Thyroid gland (tissue), 4 donors: ENCODE data around the gene ASB10. TPM values are rescaled to one million over a fixed set of nuclear protein-coding genes. Genes with fewer than 3 reads are reported as not detected.

Source experiments
- DNase-seq, 2 donors: peaks; one replicate each; pipeline ENCODE4 v3.0.0-alpha.2; 2019
- H3K27ac ChIP-seq, 3 donors: fragments of 200-600 bp; sonication (generic); 1 replicate in 2 of 3; 2 replicates in 1 of 3; pipeline ENCODE4 v1.5.1; 2016 to 2019; ENCODE audit warnings: mild to moderate bottlenecking in 1 of 3, moderate library complexity in 1 of 3
- H3K27me3 ChIP-seq: fragments of 200-600 bp; sonication (generic); one replicate; pipeline ENCODE4 v1.5.1; 2019
- H3K36me3 ChIP-seq, 2 donors: fragments of 200-600 bp; sonication (generic); one replicate each; pipeline ENCODE4 v1.5.1; 2016 to 2019
- H3K4me1 ChIP-seq, 2 donors: fragments of 200-600 bp; sonication (generic); one replicate each; pipeline ENCODE4 v1.5.1; 2017 to 2019
- H3K4me3 ChIP-seq, 3 donors: fragments of 200-600 bp; sonication (generic); replicated peaks in 1 of 3; 1 replicate in 2 of 3; 2 replicates in 1 of 3; pipeline ENCODE4 v1.5.1; 2016; ENCODE audit warnings: mild to moderate bottlenecking in 1 of 3
- H3K9me3 ChIP-seq: fragments of 200-600 bp; sonication (generic); one replicate; pipeline ENCODE4 v1.5.1; 2017
- POLR2A ChIP-seq, 2 donors: fragments of 450-650 bp; IDR thresholded peaks; one replicate each; pipeline ENCODE4 v1.6.1; 2017; ENCODE audit warnings: antibody characterized with exemption in 2 of 2, mild to moderate bottlenecking in 2 of 2, moderate library complexity in 1 of 2
- WGBS, 2 donors: methylation state at CpG; one replicate each; pipeline ENCODE4 v1.1.5; 2017; 5-methylcytosine and 5-hydroxymethylcytosine counted together
- intact Hi-C: fragments of 100-400 bp; cut with DNase I; formaldehyde crosslinking; loops from one replicate; pipeline ENCODE4 v1.15.1; 2023
- total RNA-seq, 4 donors: library from RNA; depleted of rRNA; stranded (reverse); fragments of >200 nt; gene quantifications; one replicate each; pipeline ENCODE4 v1.2.3, GENCODE V29; 2016
- TF ChIP-seq, protein P1 (sequence below), 6 experiments: fragments of 200-600 bp in 3 of 6; fragments of 450-650 bp in 3 of 6; sonication (generic) in 3 of 6; IDR thresholded peaks; one replicate each; pipeline ENCODE4 v1.5.1; 2016 to 2019; ENCODE audit warnings: antibody characterized with exemption in 6 of 6, mild to moderate bottlenecking in 2 of 6, inconsistent platforms in 1 of 6, moderate library complexity in 1 of 6

ASB10 gene, protein sequence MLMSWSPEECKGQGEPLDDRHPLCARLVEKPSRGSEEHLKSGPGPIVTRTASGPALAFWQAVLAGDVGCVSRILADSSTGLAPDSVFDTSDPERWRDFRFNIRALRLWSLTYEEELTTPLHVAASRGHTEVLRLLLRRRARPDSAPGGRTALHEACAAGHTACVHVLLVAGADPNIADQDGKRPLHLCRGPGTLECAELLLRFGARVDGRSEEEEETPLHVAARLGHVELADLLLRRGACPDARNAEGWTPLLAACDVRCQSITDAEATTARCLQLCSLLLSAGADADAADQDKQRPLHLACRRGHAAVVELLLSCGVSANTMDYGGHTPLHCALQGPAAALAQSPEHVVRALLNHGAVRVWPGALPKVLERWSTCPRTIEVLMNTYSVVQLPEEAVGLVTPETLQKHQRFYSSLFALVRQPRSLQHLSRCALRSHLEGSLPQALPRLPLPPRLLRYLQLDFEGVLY
- total RNA-seq: not detected

DNA sequence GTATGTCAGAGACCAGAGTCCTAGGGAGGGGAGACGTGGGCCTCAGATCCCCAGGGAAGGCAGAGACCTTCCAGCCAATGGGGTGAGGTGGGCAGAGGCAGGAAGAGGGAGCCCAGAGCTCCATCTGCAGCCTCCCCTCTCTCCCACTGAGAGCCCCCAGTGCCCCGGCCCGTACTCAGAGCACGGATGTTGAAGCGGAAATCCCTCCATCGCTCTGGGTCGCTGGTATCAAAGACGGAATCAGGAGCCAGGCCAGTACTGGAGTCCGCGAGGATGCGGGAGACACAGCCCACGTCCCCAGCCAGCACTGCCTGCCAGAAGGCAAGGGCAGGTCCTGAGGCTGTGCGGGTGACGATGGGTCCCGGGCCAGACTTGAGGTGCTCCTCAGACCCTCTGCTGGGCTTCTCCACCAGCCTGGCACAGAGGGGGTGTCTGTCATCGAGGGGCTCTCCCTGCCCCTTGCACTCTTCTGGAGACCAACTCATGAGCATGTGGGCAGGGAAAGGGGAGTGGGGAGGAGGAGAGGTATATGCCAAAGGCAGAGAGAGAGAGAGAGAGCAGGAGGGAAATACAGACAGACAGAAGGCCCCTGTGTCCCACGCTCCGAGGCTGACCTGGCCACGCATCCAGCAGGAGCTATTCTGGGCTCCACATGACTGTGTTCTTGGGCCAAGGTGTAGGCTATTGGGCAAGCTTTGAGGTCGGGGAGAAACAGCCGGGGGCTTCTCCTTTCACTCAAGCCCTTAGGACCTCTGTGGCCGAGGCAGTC, at the start of gene ASB10:
Gene ASB10 (minus strand): TSS at position 611 of the 769 bp plus-strand sequence. CDS start 120 bp downstream, at position 491.
- intact Hi-C loops: no loop called here
- TF ChIP-seq, protein P1, sequence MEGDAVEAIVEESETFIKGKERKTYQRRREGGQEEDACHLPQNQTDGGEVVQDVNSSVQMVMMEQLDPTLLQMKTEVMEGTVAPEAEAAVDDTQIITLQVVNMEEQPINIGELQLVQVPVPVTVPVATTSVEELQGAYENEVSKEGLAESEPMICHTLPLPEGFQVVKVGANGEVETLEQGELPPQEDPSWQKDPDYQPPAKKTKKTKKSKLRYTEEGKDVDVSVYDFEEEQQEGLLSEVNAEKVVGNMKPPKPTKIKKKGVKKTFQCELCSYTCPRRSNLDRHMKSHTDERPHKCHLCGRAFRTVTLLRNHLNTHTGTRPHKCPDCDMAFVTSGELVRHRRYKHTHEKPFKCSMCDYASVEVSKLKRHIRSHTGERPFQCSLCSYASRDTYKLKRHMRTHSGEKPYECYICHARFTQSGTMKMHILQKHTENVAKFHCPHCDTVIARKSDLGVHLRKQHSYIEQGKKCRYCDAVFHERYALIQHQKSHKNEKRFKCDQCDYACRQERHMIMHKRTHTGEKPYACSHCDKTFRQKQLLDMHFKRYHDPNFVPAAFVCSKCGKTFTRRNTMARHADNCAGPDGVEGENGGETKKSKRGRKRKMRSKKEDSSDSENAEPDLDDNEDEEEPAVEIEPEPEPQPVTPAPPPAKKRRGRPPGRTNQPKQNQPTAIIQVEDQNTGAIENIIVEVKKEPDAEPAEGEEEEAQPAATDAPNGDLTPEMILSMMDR (IDR thresholded peaks at IDR 0.05): no peak
- no peak for TF ChIP-seq POLR2A (IDR thresholded peaks at IDR 0.05)
- no peak for DNase-seq
- no peaks in the 10 kb centered on the region for H3K27me3 ChIP-seq
- H3K9me3 ChIP-seq: no peaks in the 10 kb centered on the region
- H3K36me3 ChIP-seq: no peaks in the 10 kb centered on the region
- H3K27ac ChIP-seq: no peak within 1 kb of the TSS
- no peaks in the 10 kb centered on the region for H3K4me1 ChIP-seq
- no peak within 1 kb of the TSS for H3K4me3 ChIP-seq
- 67 to 71% methylated on average over 13 to 14 of the region's 22 CpGs for WGBS, 2 donors

GRCh38 chr7:151236406-151236805, 49.4 kb upstream of the ASB10 start:
- Histone ChIP-seq H3K9me3 (no peaks in the 10 kb centered on the region), H3K4me1 (peaks cover 8 to 17% of the 10 kb centered on the region in 2 donors), H3K27ac (no peak overlapping the region), H3K27me3 (no peaks in the 10 kb centered on the region), H3K4me3 (no peak overlapping the region), H3K36me3 (peaks cover 33 to 49% of the 10 kb centered on the region in 2 donors)
- TF ChIP-seq POLR2A (IDR thresholded peaks at IDR 0.05): no peak
- TF ChIP-seq, protein P1 (IDR thresholded peaks at IDR 0.05): no peak
- intact Hi-C loops: no loop called here
- DNase-seq: no peak
- 87 to 95% methylated on average over 12 to 13 of the region's 13 CpGs for WGBS, 2 donors

DNA sequence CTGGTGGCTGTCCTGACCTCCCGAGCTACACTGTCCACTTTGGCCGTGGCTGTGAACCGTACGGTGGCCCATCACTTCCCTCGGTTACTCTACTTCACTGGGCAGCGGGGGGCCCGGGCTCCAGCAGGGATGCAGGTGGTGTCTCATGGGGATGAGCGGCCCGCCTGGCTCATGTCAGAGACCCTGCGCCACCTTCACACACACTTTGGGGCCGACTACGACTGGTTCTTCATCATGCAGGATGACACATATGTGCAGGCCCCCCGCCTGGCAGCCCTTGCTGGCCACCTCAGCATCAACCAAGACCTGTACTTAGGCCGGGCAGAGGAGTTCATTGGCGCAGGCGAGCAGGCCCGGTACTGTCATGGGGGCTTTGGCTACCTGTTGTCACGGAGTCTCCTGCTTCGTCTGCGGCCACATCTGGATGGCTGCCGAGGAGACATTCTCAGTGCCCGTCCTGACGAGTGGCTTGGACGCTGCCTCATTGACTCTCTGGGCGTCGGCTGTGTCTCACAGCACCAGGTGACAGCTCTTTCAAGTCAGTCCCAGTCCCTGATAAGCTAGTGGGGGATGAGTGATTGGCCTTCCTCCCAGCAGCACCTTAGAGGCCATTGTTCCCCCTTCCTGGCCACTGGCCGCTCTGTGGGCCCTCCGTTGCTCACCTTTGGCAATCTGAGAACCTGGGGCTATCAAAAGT, 48.2 kb upstream of the ASB10 start:
- peaks cover 33 to 47% of the 10 kb centered on the region in 2 donors for H3K36me3 ChIP-seq
- intact Hi-C loops: no loop called here
- no peak for DNase-seq

GRCh38 chr7:151233804-151234203, 46.8 kb upstream of the ASB10 start:
- DNase-seq: no peak
- WGBS, 2 donors: 72 to 91% methylated on average over 7 to 9 of the region's 9 CpGs

More for the DNA sequence above, 48.2 kb upstream of the ASB10 start:
- H3K4me3 ChIP-seq: no peak overlapping the region
- WGBS, 2 donors: 93 to 95% methylated on average over 19 to 26 of the region's 28 CpGs
- H3K9me3 ChIP-seq: no peaks in the 10 kb centered on the region
- H3K27ac ChIP-seq: no peak overlapping the region
- TF ChIP-seq POLR2A (IDR thresholded peaks at IDR 0.05): no peak
- TF ChIP-seq, protein P1 (IDR thresholded peaks at IDR 0.05): no peak
- H3K27me3 ChIP-seq: no peaks in the 10 kb centered on the region
- peaks cover 8 to 18% of the 10 kb centered on the region in 2 donors for H3K4me1 ChIP-seq

More at GRCh38 chr7:151233804-151234203, 46.8 kb upstream of the ASB10 start:
- H3K4me3 ChIP-seq: peak overlapping the region in 1 of 3 donors; percentile 96
- TF ChIP-seq POLR2A (IDR thresholded peaks at IDR 0.05): no peak
- TF ChIP-seq, protein P1 (IDR thresholded peaks at IDR 0.05): no peak
- no peaks in the 10 kb centered on the region for H3K9me3 ChIP-seq
- peaks cover 8 to 18% of the 10 kb centered on the region in 2 donors for H3K4me1 ChIP-seq
- H3K36me3 ChIP-seq: peaks cover 28 to 33% of the 10 kb centered on the region in 2 donors
- no peaks in the 10 kb centered on the region for H3K27me3 ChIP-seq
- intact Hi-C loops: no loop called here
- peak overlapping the region in 2 of 3 donors; percentile 56 to 79 for H3K27ac ChIP-seq
